SK-N-SH (cell line): ENCODE measurements around the gene MYH11.

ENCODE experiments used
- ELF1 ChIP-seq: IDR thresholded peaks from 2 replicates; pipeline ENCODE4 v1.4.0; 2012
- ZBTB33 ChIP-seq: IDR thresholded peaks from 2 replicates; pipeline ENCODE4 v1.4.0; 2012; ENCODE audit warnings: low read depth, borderline replicate concordance
- TF ChIP-seq, protein P1 (sequence below): IDR thresholded peaks from 2 replicates; pipeline ENCODE4 v1.4.0; 2012; ENCODE audit warnings: low read depth, borderline replicate concordance

DNA sequence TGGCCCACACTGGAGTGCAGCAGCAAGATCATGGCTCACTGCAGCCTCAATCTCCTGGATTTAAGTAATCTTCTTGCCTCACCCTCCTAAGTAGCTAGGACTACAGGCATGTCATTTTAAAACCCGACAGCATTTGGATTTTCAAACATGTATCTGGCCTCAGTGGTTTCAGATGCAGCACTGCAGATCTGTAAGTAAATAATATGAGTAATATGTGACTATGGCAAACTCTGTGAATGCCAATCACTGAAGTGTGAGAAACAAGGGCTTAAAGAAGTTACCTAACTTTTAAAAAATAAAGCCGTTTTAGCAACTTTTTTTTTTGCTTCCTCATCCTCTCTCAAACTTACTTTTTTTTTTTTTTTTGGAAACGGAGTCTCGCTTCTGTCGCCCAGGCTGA, 19.7 kb upstream of the MYH11 start:
- TF ChIP-seq, protein P1, sequence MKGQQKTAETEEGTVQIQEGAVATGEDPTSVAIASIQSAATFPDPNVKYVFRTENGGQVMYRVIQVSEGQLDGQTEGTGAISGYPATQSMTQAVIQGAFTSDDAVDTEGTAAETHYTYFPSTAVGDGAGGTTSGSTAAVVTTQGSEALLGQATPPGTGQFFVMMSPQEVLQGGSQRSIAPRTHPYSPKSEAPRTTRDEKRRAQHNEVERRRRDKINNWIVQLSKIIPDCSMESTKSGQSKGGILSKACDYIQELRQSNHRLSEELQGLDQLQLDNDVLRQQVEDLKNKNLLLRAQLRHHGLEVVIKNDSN, result no peak
- TF ChIP-seq ELF1 (no peak), ZBTB33 (no peak)
